GM13977 (cell line): ENCODE measurements around the gene FBXW12.

ENCODE experiments used
- DNase-seq: peaks from one replicate; pipeline ENCODE4 v3.0.0; 2012; ENCODE audit warnings: low spot score
- CTCF ChIP-seq: IDR thresholded peaks from 2 replicates; pipeline ENCODE4 v1.5.1; 2012; ENCODE audit warnings: mild to moderate bottlenecking, control low read depth; ENCODE audit not compliant: insufficient read depth; ENCODE audit errors: extremely low read depth, missing control alignments
- in situ Hi-C: fragments of 300-500 bp; cut with MboI; formaldehyde crosslinking; loops from one replicate; pipeline ENCODE4 v1.12.0; 2022; ENCODE audit warnings: low sequenced_read_pairs, low pct_unique_long_range_greater_than_20kb, mixed read lengths, inconsistent platforms; ENCODE audit not compliant: unreplicated experiment

FBXW12 gene

DNA sequence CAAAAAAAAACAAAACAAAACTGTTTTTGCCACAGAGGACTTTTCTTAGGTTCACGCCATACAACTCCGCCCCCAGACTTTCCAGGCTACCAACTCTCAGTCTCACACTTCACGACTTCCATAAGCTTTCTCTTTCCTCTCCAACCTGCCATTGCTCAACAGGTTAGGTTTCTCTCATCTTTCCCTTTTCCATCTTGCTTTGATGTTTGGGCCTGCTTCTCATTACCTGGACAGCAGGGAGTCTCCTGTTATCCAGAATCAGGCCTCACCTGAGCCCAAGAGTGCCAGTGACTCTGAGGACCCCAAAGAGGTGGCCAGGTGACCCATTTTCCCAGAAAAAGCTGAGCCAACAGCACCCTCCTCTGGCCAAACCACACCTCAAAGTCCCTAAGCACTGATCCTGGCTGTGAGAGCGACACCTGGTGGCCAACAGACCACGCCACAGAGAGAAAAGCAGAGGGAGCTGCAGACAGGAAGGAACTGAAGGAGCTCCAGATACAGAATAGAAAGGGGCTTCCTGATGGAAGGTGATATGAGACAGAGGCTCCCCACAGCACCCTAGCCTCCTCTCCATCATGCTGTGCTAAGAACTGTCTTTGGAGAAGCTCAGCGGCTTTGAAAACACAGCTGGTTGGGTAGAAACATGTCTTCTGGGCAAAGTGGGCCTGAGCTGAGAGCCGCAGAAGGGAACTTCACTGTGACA is 63.9 kb downstream of the FBXW12 start:
- TF ChIP-seq CTCF = peak; percentile 100
- in situ Hi-C loops = loop anchor here (10.0 kb wide), 1 partner anchor 241 kb away; no protein-coding TSS in a partner anchor
- peak; percentile 87 for DNase-seq

- DNase-seq = no peak
- TF ChIP-seq CTCF = no peak
- in situ Hi-C loops = loop anchor here (10.0 kb wide), 1 partner anchor 242 kb away; no protein-coding TSS in a partner anchor
Observed at GRCh38 chr3:48436477-48436787, 64.4 kb downstream of the FBXW12 start.

- in situ Hi-C loops = loop anchor here (10.0 kb wide), 1 partner anchor 242 kb away; no protein-coding TSS in a partner anchor
Observed at GRCh38 chr3:48436855-48437254, 64.8 kb downstream of the FBXW12 start.

DNA sequence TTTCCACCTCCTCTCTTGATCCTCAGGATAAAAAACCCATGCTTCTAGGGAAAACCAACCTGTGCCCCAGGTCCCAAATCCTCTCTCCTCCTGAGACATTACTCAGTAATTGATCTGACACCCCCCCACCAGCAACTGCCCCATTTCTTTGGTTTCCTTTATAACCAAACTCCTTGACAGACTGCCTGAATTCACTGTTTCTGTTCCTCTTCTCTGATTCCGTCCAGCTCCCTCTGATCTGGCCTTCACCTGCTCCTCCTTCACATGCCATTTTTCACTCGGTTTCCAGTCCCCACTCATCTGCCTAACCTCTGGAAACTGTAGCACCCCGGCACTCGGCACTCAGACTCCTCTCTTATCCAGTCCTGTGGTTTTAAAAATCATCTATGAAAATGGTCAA is 65.8 kb downstream of the FBXW12 start:
- no peak for DNase-seq
- in situ Hi-C loops = loop anchor here (10.0 kb wide), 1 partner anchor 243 kb away; no protein-coding TSS in a partner anchor
- TF ChIP-seq CTCF = no peak

More at GRCh38 chr3:48436855-48437254, 64.8 kb downstream of the FBXW12 start:
- TF ChIP-seq CTCF = no peak
- no peak for DNase-seq

DNA sequence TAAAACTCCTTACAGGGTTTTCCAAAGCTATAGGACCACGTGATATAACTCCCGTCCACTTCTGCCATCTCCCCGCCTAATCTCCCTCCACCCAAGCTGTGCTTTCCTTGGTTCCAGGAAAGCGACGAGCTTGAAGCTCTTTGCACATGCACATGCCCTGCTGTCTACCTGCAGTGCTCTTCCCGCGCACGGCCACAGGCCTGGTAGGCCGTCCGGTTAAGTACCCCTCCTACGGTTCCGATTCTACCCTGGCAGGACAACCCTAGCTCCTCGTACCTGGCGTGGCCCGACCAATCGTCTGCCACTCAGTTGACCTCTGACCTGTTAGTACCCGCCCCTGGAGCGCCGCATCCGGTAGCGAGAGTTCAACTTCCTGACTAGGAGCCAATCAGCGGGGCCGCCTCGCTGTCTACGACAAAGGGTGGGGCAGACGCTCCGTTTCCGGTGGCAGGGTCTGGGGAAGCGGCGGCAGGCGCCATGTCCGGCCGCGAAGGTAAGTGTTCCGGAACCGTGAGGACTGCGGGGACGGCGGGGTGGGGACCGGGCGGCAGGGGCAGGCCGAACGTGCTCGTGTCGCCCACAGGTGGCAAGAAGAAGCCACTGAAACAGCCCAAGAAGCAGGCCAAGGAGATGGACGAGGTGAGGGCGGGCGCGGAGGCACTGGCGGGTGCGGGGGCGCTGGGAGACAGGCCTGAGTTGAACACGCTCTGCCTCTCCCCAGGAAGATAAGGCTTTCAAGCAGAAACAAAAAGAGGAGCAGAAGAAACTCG is 68.0 kb downstream of the FBXW12 start, which contains the start of the genes CCDC51 and TMA7:
Gene CCDC51 (minus strand): TSS at position 300 of the 770 bp plus-strand sequence. CDS start 4,991 bp downstream, outside the sequence.
Gene TMA7 (plus strand): TSS at position 438 of the 770 bp plus-strand sequence. CDS start 40 bp downstream, at position 478.
- TF ChIP-seq CTCF = no peak
- in situ Hi-C loops = loop anchor here (10.0 kb wide), 1 partner anchor 245 kb away; no protein-coding TSS in a partner anchor
- DNase-seq = peak; percentile 98

- in situ Hi-C loops = no loop called here
- peak; percentile 19 for DNase-seq
- no peak for TF ChIP-seq CTCF
Observed at GRCh38 chr3:48440590-48440958, 68.6 kb downstream of the FBXW12 start.
